DMS114 treated with DMSO at 0.1 percent for 48 hours (cell line): ENCODE results near the gene CLDN4.
"Not testable (repeated sequence)": the region's sequence is repeated elsewhere in the genome, so short reads cannot be mapped to it uniquely, and the experiment has no call there.

Source experiments
- DNase-seq: peaks from one replicate; lab custom pipeline; 2025; ENCODE audit not compliant: unreplicated experiment; lab: John Stamatoyannopoulos, UW

CLDN4 gene

GRCh38 chr7:73830681-73831583, at the start of gene CLDN4:
CLDN4 (plus strand) TSS chr7:73830996; CDS start chr7:73831202, 206 bp downstream.
- no peak for DNase-seq

- no peak for DNase-seq
Measured at GRCh38 chr7:73786588-73786987, 44.2 kb upstream of the CLDN4 start.

- not testable (repeated sequence) for DNase-seq
Measured at GRCh38 chr7:73787786-73788048, 43.1 kb upstream of the CLDN4 start.

GRCh38 chr7:73789051-73789450, 41.7 kb upstream of the CLDN4 start:
- no peak for DNase-seq

- not testable (repeated sequence) for DNase-seq
Measured at GRCh38 chr7:73791170-73791690, 39.6 kb upstream of the CLDN4 start.

- DNase-seq: not testable (repeated sequence)
Measured at GRCh38 chr7:73795188-73795587, 35.6 kb upstream of the CLDN4 start.

GRCh38 chr7:73796656-73797055, 34.1 kb upstream of the CLDN4 start:
- DNase-seq: not testable (repeated sequence)

GRCh38 chr7:73797176-73797575, 33.6 kb upstream of the CLDN4 start:
- DNase-seq: not testable (repeated sequence)

- DNase-seq: no peak
Measured at GRCh38 chr7:73799282-73800141, 31.3 kb upstream of the CLDN4 start.

GRCh38 chr7:73801577-73801976, 29.2 kb upstream of the CLDN4 start:
- no peak for DNase-seq

- DNase-seq: no peak
Measured at GRCh38 chr7:73802459-73802858, 28.3 kb upstream of the CLDN4 start.

- DNase-seq: no peak
Measured at GRCh38 chr7:73809467-73809951, 21.3 kb upstream of the CLDN4 start.

GRCh38 chr7:73810998-73811360, 19.8 kb upstream of the CLDN4 start:
- no peak for DNase-seq

GRCh38 chr7:73811760-73812168, 19.0 kb upstream of the CLDN4 start:
- DNase-seq: no peak

- DNase-seq: no peak
Measured at GRCh38 chr7:73812996-73813395, 17.8 kb upstream of the CLDN4 start.

- DNase-seq: no peak
Measured at GRCh38 chr7:73815436-73815835, 15.4 kb upstream of the CLDN4 start.

GRCh38 chr7:73817121-73817520, 13.7 kb upstream of the CLDN4 start:
- no peak for DNase-seq

GRCh38 chr7:73820013-73820412, 10.8 kb upstream of the CLDN4 start:
- no peak for DNase-seq

- not testable (repeated sequence) for DNase-seq
Measured at GRCh38 chr7:73821597-73822285, 9.1 kb upstream of the CLDN4 start.

- no peak for DNase-seq
Measured at GRCh38 chr7:73822319-73823173, 8.2 kb upstream of the CLDN4 start.
